8988T (cell line): Measurements from ENCODE around the gene RBMS1.
A peak's percentile ranks its signal among the peaks of the same experiment; 100 is the strongest.
"Not testable (repeated sequence)": the region's sequence is repeated elsewhere in the genome, so short reads cannot be mapped to it uniquely, and the experiment has no call there.

Experiments
- DNase-seq: peaks from one replicate; pipeline ENCODE4 v3.0.0; 2011

The RBMS1 gene

DNA sequence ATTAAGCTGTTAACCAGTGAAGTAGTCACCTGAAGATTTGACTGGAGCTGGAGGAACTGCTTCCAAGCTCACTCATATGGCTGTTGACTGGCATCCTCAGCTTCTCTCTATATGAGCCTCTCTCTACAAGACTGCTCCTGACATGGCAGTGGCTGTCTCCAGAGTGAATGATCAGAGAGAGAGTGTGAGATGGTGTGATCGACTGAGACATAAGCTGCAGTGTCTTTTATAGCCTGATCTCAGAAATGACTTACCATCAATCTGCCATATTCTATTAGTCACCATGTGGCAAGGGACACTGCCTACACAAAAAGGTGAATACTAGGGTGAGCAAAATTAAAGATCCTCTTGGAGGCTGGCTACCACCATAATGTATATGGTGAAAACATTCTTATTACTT lies 7.8 kb upstream of the RBMS1 start:
- DNase-seq: no peak

- no peak for DNase-seq
Measured at GRCh38 chr2:160499865-160500264, 6.3 kb upstream of the RBMS1 start.

GRCh38 chr2:160498137-160498536 lies 4.5 kb upstream of the RBMS1 start:
- no peak for DNase-seq

GRCh38 chr2:160494201-160494644 lies 616 bp upstream of the RBMS1 start:
- no peak for DNase-seq

DNA sequence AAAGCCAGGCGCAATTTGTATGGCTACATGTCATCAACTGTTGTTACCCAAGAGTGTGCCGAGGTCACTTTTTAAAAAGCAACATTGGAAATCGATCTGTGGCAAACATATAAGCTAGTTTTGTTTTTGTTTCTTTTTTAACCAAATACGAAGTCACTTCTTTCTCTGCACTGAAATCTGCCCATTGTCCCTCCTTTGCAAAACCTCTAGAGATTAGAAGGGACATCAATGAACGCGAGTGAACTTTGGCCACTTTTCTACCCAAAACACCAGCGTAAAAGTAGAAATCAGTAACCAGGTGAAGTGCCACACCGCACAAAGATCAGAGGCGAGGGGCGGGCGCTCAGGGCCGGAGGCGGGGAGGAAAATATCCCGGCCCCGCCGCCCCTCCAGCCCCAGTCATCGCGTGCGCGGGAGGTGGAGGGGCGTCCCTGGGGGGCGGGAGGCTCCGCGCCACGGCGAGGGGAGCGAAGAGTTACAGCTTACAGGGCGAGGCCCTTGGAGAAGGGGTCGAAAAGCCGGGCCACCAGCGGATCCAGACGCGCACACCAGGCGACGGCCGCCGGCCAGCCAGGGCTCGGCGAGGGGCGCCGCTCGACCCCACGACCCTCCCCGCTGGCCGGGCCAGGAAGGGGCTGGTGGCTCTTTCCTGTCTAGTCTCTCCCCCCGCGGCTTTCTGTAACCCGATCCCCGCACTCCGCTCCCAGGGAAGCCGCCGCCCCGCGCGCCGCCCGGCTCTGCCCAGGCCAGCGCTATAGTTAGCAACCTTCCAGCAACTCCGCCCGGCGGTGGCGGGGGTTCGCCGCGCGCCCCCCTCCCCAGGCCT lies 993 bp downstream of the RBMS1 start:
- DNase-seq: peak; percentile 61

- no peak for DNase-seq
Measured at GRCh38 chr2:160491911-160492371, 1.7 kb downstream of the RBMS1 start.

- no peak for DNase-seq
Measured at GRCh38 chr2:160490733-160491685, 2.6 kb downstream of the RBMS1 start.

- no peak for DNase-seq
Measured at GRCh38 chr2:160489111-160489510, 4.5 kb downstream of the RBMS1 start.

- not testable (repeated sequence) for DNase-seq
Measured at GRCh38 chr2:160488289-160488688, 5.3 kb downstream of the RBMS1 start.

DNA sequence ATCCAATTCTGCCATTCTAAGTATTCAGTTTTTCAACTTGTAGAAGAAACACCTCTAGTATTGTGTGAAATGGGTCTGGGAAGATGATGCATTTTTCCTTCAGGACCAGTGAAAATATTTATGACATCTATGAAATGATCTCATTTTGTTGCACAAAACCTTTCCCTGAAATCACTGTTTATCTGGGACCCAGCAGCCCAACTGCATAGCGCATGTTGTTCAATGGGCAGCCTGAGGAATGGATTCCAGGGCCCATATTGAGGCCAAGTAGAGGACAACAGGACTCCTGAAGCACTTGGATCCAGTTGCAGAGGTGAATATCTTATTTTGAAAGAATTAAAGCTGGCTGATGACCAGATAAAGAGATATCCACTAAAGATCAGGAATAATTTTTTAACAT lies 7.3 kb downstream of the RBMS1 start:
- no peak for DNase-seq

- DNase-seq: no peak
Measured at GRCh38 chr2:160484859-160485520, 8.6 kb downstream of the RBMS1 start.

- DNase-seq: no peak
Measured at GRCh38 chr2:160482673-160483072, 10.9 kb downstream of the RBMS1 start.

DNA sequence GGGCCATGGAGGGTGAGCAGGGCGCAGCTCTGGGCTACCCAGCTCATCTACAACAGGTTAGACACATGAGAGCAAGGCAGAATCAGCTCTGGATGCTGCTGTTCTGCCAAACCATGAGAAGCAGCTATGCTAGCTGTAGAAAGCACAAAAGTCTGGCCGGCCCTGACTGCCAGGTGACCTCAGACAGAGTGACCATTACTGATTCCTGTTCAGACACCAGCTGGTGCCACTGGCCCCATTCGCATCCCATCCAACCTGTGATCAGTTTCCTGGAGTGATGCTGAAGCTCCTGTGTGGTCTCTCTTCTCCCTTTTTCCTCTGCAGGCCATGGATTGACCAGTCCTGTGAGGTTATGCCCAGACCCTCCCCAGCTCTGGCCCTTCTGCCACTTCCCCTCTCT lies 14.3 kb downstream of the RBMS1 start:
- no peak for DNase-seq

GRCh38 chr2:160478660-160479059 lies 14.9 kb downstream of the RBMS1 start:
- no peak for DNase-seq

- DNase-seq: no peak
Measured at GRCh38 chr2:160477032-160477431, 16.6 kb downstream of the RBMS1 start.

DNA sequence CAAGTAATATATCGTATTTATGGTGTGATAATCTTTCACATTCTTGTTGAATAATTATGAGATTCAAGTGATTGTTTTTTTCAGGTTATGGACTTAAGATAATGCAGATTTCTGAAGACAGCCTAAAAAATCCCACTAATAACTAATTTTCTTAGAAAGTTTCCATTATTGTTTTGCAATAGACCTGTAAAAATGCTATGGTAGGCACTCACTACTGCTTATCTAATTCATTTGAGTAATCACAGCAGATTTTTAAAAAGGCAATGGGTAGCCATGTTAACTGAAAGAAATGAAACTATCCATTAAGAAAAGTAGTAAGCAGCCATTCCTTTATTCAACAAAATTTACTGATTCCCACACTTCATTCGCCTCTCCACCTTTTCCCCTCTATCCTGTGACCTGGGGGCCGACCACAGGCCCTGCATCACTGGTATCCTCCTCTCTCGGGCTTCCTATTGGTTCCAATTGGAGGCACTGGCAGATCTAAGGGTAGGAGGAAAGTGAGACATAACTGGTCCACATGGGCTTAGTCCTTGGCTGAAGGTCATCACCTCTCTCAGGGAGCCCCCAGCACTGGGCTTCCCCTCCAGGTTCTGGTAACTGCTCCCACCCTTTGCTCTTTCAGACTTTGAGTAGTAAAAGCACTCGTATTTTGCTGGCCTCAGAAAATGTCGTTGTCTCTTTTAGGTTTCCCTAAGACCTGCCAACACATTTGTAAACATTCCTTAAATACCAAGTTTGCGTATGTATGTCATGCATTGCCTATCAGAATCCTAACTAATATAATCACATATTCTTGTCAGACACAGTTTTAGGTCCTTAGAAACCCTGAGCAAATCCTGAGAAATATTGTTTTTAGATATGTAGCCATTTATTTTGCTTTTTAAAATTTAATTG lies 18.5 kb downstream of the RBMS1 start:
- DNase-seq: no peak

DNA sequence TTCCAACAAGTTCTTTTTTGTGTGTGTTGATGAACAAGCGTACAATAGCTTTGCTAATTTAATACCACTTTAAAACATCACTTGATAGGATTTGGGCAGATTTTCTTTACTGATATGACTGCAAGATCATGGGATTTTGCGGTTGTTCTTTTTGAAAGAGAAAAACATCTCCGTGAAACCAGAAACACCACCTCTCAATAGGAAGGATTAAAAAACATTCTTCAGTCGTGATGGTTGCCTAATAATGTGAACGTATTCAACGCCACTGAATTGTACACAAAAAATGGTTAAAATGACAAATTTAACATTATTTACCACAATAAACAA lies 19.3 kb downstream of the RBMS1 start:
- DNase-seq: no peak

- no peak for DNase-seq
Measured at GRCh38 chr2:160473468-160474318, 19.9 kb downstream of the RBMS1 start.

GRCh38 chr2:160472839-160473251 lies 20.8 kb downstream of the RBMS1 start:
- DNase-seq: no peak

- no peak for DNase-seq
Measured at GRCh38 chr2:160471950-160472349, 21.7 kb downstream of the RBMS1 start.

DNA sequence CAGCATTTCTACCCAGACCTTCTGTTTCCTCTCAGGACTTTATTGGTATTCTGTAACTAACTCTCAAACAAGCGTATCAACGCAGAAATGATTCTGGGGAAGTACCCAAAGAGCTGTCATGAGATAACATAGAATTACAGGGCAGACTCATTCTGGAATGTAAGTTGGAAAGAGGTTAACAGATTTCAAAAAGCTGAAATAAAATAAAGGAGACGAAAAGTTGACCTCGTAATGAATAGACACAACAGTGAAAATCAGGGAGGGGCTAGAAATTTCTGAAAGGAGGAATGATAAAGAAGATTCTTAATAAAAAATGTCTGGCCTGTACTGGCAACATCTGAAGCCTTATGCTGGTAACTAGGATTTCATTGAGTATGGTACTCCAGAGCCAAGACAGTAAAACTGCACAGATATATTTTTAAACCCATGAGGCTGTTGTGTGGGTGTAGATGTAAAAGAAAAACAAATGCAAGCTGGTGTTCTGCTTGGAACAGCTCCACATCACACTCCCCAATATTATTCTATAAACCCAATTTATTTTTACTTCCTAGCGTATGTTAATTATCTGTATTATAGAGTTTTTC lies 23.9 kb downstream of the RBMS1 start:
- no peak for DNase-seq
